ENCODE data around the gene LMNTD2.
A peak's percentile ranks its signal among the peaks of the same experiment; 100 is the strongest.

The LMNTD2 gene

GRCh38 chr11:562046-562645 is 1.6 kb upstream of the LMNTD2 start:
- peak overlapping the region; percentile 50 for H3K4me3 ChIP-seq (ENCODE audit: low read depth, low read length)
- peaks cover 23% of the 10 kb centered on the region for H3K36me3 ChIP-seq (ENCODE audit: control insufficient read depth, insufficient read depth, low read length)
- peaks cover 9% of the 10 kb centered on the region for H3K4me1 ChIP-seq (ENCODE audit: control insufficient read depth, insufficient read depth, low read length)
- H3K9me3 ChIP-seq (ENCODE audit: control insufficient read depth, insufficient read depth, low read length), result no peaks in the 10 kb centered on the region
- no peak overlapping the region for H3K9ac ChIP-seq (ENCODE audit: low read depth, low read length)
- H3K27me3 ChIP-seq (ENCODE audit: control insufficient read depth, insufficient read depth, low read length), result peaks cover 6% of the 10 kb centered on the region

GRCh38 chr11:561148-562003 is 838 bp upstream of the LMNTD2 start:
- peaks cover 23% of the 10 kb centered on the region for H3K36me3 ChIP-seq (ENCODE audit: control insufficient read depth, insufficient read depth, low read length)
- peaks cover 9% of the 10 kb centered on the region for H3K4me1 ChIP-seq (ENCODE audit: control insufficient read depth, insufficient read depth, low read length)
- peaks cover 14% of the 10 kb centered on the region for H3K27me3 ChIP-seq (ENCODE audit: control insufficient read depth, insufficient read depth, low read length)
- no peaks in the 10 kb centered on the region for H3K9me3 ChIP-seq (ENCODE audit: control insufficient read depth, insufficient read depth, low read length)
- peak overlapping the region; percentile 79 for H3K9ac ChIP-seq (ENCODE audit: low read depth, low read length)
- peak overlapping the region; percentile 50 for H3K4me3 ChIP-seq (ENCODE audit: low read depth, low read length)

DNA sequence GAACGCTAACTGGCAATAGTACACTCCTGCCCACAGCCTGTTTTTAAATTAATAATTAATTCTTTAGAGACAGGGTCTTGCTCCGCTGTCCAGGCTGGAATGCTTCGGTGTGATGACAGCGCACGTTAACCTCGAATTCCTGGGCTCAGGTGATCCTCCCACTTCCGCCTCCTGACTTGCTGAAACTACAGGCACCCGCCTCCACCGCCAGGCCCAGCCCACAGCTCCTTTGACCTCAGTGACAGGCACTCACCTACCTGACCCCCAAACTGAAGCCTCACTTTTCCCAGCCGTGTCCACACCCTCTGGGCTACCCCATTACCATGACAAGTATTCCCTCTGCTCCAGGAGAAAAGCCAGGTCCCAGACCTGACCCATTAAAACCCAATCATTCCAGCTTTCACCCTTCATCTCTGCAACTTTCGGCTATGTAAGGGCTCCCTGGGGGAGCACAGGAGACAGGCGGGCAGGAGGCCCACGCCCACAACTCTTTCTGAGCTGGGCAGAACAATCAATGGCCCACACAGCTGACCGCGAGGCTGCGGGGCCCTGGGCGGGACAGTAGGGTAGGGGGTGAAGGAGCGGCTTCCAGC is 730 bp downstream of the LMNTD2 start:
- peak overlapping the region; percentile 58 for H3K4me3 ChIP-seq (ENCODE audit: low read depth, low read length)
- peaks cover 23% of the 10 kb centered on the region for H3K36me3 ChIP-seq (ENCODE audit: control insufficient read depth, insufficient read depth, low read length)
- peaks cover 2% of the 10 kb centered on the region for H3K4me1 ChIP-seq (ENCODE audit: control insufficient read depth, insufficient read depth, low read length)
- H3K9ac ChIP-seq (ENCODE audit: low read depth, low read length), result no peak overlapping the region
- H3K9me3 ChIP-seq (ENCODE audit: control insufficient read depth, insufficient read depth, low read length), result no peaks in the 10 kb centered on the region
- H3K27me3 ChIP-seq (ENCODE audit: control insufficient read depth, insufficient read depth, low read length), result peaks cover 17% of the 10 kb centered on the region

GRCh38 chr11:559020-559620 is 1.4 kb downstream of the LMNTD2 start:
- Histone ChIP-seq H3K4me3 (ENCODE audit: low read depth, low read length) (no peak overlapping the region), H3K36me3 (ENCODE audit: control insufficient read depth, insufficient read depth, low read length) (peaks cover 20% of the 10 kb centered on the region), H3K9me3 (ENCODE audit: control insufficient read depth, insufficient read depth, low read length) (no peaks in the 10 kb centered on the region), H3K4me1 (ENCODE audit: control insufficient read depth, insufficient read depth, low read length) (peaks cover 2% of the 10 kb centered on the region), H3K9ac (ENCODE audit: low read depth, low read length) (no peak overlapping the region), H3K27me3 (ENCODE audit: control insufficient read depth, insufficient read depth, low read length) (peaks cover 17% of the 10 kb centered on the region)

DNA sequence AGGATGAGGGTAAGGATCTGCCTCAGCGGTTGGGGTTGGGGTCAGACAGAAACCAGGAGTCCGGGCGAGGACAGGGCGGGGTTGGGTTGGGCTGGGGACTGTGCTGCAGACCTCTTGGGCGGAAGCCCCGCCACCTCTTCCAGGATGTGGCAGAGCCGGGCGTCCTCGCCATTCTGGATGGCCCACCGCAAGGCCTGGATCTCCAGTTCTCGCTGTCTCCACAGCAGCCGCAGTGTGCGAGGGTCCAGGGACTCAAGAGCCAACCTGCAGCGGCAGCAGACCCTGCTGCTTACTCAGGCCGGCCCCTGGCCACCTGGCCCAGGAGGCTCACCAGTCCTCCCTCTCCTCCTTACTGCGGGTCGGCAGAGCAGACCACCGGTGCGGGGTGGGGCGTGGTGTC is 2.0 kb downstream of the LMNTD2 start:
- H3K27me3 ChIP-seq (ENCODE audit: control insufficient read depth, insufficient read depth, low read length), result peaks cover 17% of the 10 kb centered on the region
- H3K4me1 ChIP-seq (ENCODE audit: control insufficient read depth, insufficient read depth, low read length), result peaks cover 2% of the 10 kb centered on the region
- H3K9ac ChIP-seq (ENCODE audit: low read depth, low read length), result no peak overlapping the region

GRCh38 chr11:557328-558132 is 3.0 kb downstream of the LMNTD2 start:
- Histone ChIP-seq H3K9me3 (ENCODE audit: control insufficient read depth, insufficient read depth, low read length) (no peaks in the 10 kb centered on the region), H3K4me3 (ENCODE audit: low read depth, low read length) (no peak overlapping the region), H3K4me1 (ENCODE audit: control insufficient read depth, insufficient read depth, low read length) (peaks cover 2% of the 10 kb centered on the region), H3K9ac (ENCODE audit: low read depth, low read length) (no peak overlapping the region), H3K27me3 (ENCODE audit: control insufficient read depth, insufficient read depth, low read length) (peaks cover 17% of the 10 kb centered on the region), H3K36me3 (ENCODE audit: control insufficient read depth, insufficient read depth, low read length) (peaks cover 6% of the 10 kb centered on the region)

More for the DNA sequence above, 2.0 kb downstream of the LMNTD2 start:
- Histone ChIP-seq H3K36me3 (ENCODE audit: control insufficient read depth, insufficient read depth, low read length) (peaks cover 16% of the 10 kb centered on the region), H3K9me3 (ENCODE audit: control insufficient read depth, insufficient read depth, low read length) (no peaks in the 10 kb centered on the region), H3K4me3 (ENCODE audit: low read depth, low read length) (no peak overlapping the region)

DNA sequence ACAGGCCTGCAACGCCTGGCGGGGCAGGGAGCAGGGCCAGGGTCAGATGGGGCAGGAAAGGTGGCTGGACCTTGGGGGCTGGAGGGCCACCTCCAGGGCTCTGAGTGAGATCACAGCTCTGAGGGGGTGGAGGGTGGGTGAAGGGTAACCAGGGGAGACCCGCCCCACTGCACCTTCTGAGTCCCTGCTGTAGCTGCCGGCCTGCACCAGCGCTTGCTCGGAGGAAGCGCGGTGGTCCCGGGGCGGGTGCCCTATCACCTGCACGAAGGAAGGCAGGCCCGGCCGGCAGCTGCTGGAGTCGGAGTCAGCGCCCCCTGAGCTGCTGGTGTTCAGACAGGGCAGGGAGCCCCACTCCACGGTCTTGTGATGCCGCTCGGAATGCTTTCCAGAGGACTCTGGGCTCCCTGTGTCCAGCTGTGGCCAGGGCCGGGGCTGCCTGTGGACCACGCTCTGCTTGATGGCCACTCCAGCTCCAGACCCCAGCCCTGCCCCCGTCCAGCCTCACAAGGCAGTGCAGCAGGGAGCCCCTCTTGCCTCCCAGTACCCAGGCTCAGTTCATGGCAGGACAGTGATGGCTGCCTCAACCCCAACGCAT is 3.8 kb downstream of the LMNTD2 start:
- H3K9me3 ChIP-seq (ENCODE audit: control insufficient read depth, insufficient read depth, low read length), result no peaks in the 10 kb centered on the region
- no peak overlapping the region for H3K9ac ChIP-seq (ENCODE audit: low read depth, low read length)
- peaks cover under 1% of the 10 kb centered on the region for H3K4me1 ChIP-seq (ENCODE audit: control insufficient read depth, insufficient read depth, low read length)
- H3K4me3 ChIP-seq (ENCODE audit: low read depth, low read length), result peak overlapping the region; percentile 52
- peaks cover 17% of the 10 kb centered on the region for H3K27me3 ChIP-seq (ENCODE audit: control insufficient read depth, insufficient read depth, low read length)
- H3K36me3 ChIP-seq (ENCODE audit: control insufficient read depth, insufficient read depth, low read length), result no peaks in the 10 kb centered on the region

DNA sequence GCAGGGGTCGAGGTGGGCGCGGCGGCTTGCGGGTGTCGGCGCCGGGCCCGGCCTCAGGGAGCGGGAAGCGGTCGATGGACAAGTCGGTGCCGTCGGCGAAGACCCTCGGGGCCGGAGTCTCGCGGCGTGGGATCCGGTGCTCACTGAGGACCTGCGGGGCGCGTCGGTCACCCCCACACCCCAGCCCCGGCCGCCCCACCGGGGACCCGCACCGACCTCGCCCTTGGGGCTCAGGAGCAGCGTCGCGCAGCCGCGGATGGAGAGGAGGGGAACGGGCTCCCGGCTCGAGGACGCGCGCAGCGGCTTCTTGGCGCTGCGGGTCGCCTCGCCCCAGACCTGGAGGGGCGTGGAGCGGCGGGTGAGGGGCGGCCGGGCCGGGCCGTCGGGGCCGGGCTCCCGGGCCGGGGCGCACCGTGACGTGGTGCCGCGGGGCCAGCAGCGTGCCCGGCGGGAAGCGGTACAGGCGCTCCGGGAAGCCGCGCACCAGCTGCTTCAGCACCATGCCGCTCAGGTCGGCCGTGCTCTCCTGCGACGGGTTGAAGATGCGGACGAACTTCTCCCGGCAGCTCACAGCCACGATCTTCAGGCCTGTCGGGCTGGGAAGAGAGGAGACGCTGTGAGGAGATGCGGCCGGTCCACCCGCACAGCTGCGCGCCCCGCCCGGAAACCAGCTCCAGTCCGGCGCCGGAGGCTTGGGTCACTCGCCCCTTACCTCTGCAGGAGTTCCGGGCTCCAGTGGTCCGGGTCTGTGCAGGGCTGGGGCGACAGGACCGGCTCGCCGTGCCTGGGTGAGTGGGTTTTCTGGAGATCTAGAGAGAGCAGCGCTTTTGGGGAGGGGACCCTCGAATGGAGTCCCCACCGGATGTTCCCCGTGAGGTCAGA is 4.5 kb downstream of the LMNTD2 start:
- H3K9ac ChIP-seq (ENCODE audit: low read depth, low read length), result no peak overlapping the region
- no peaks in the 10 kb centered on the region for H3K36me3 ChIP-seq (ENCODE audit: control insufficient read depth, insufficient read depth, low read length)
- no peaks in the 10 kb centered on the region for H3K9me3 ChIP-seq (ENCODE audit: control insufficient read depth, insufficient read depth, low read length)
- peak overlapping the region; percentile 52 for H3K4me3 ChIP-seq (ENCODE audit: low read depth, low read length)
- peaks cover 17% of the 10 kb centered on the region for H3K27me3 ChIP-seq (ENCODE audit: control insufficient read depth, insufficient read depth, low read length)
- H3K4me1 ChIP-seq (ENCODE audit: control insufficient read depth, insufficient read depth, low read length), result no peaks in the 10 kb centered on the region

- no peaks in the 10 kb centered on the region for H3K9me3 ChIP-seq (ENCODE audit: control insufficient read depth, insufficient read depth, low read length)
- H3K9ac ChIP-seq (ENCODE audit: low read depth, low read length), result peak overlapping the region; percentile 60
- H3K36me3 ChIP-seq (ENCODE audit: control insufficient read depth, insufficient read depth, low read length), result no peaks in the 10 kb centered on the region
- H3K27me3 ChIP-seq (ENCODE audit: control insufficient read depth, insufficient read depth, low read length), result peaks cover 17% of the 10 kb centered on the region
- H3K4me3 ChIP-seq (ENCODE audit: low read depth, low read length), result peak overlapping the region; percentile 52
- H3K4me1 ChIP-seq (ENCODE audit: control insufficient read depth, insufficient read depth, low read length), result no peaks in the 10 kb centered on the region
These were observed 5.2 kb downstream of the LMNTD2 start for GRCh38 chr11:555227-555779.
